ENCODE measurements around the gene CPO.

Gene CPO

DNA sequence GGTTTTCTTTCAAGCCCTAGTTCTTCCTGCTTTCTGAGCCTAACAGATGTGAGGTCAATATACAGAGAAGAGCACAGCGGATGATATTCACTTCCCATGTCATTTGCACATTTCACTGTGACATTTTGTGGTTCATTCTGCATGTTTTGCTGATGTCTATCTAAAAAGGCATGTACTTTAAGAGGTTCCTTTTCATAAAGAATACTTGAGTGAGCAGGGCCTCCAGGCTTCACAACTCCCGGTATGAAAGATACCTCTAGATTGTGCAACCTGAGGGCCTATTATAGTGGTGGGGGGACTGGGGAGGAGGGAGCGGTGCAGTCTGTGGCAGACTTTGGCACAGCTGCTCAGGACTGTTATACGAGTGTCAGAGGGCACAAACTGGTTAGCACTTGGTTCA, 54.6 kb downstream of the CPO start:
- TF ChIP-seq, protein P1, sequence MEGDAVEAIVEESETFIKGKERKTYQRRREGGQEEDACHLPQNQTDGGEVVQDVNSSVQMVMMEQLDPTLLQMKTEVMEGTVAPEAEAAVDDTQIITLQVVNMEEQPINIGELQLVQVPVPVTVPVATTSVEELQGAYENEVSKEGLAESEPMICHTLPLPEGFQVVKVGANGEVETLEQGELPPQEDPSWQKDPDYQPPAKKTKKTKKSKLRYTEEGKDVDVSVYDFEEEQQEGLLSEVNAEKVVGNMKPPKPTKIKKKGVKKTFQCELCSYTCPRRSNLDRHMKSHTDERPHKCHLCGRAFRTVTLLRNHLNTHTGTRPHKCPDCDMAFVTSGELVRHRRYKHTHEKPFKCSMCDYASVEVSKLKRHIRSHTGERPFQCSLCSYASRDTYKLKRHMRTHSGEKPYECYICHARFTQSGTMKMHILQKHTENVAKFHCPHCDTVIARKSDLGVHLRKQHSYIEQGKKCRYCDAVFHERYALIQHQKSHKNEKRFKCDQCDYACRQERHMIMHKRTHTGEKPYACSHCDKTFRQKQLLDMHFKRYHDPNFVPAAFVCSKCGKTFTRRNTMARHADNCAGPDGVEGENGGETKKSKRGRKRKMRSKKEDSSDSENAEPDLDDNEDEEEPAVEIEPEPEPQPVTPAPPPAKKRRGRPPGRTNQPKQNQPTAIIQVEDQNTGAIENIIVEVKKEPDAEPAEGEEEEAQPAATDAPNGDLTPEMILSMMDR (IDR thresholded peaks at IDR 0.05): no peak

DNA sequence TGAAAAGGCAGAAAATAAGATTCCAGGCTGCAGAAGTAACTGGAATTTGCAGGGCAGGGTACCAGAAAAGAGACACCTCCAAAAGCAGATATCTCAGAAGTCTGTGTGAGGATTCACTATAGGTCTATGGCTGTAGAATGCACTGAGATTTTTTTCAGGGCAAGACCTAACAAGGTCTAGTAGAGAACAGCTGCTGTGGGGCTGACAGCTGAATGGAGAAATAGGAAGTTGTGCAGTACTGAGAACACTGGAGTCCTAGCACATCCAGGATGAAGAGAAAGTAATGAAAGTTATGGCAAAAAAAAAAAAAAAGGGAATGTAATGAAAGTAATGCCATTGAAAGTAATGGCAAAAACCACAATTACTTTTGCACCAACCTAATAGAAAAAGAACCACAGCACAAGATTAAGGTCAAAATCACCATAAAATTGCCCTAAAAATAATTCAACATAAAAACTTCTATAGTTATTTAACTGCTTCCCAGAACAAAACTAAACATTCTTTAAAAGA, 57.3 kb downstream of the CPO start:
- TF ChIP-seq, protein P1 (IDR thresholded peaks at IDR 0.05): no peak

DNA sequence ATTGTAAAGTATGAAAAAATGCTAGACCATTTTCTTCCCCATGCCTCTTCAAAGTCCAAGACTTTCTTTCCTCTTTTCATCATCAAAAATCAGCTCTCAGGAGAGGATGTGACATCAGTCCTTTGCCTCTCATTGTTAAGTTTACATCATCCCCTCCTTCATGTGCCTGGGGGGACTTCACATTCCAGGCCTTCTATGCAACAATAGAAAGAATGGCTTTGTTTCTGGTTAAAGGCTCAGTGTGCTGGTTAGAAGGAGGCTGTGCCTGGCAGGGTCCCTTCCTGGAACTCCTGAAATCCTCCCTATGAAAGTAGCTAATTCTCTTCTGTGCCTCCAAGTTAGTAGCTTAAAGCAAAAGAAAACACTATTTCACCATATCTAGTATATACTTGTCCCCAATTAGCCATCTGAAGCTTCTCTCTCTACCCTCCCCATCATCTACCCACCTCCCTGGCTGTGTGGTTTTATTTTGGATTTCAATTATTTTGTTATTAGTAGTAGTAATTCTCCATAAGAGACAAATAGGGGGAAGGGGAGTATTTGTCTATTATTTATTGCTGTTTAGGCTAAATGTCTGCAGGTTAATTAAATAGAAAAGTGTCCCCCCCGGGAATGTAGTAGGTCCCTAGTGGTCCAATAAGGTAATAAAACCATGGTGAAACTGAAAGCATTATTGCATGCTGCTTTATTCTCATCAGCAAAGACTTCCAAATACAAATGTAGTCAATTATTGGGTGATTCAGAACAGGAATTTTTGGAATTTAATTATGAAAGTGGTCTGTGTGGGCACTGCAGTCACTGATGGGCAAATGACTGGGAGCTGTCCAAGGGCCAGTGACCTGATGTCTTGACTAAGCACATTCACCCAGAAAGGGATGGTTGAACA, 69.0 kb downstream of the CPO start:
- TF ChIP-seq, protein P1 (IDR thresholded peaks at IDR 0.05): no peak

DNA sequence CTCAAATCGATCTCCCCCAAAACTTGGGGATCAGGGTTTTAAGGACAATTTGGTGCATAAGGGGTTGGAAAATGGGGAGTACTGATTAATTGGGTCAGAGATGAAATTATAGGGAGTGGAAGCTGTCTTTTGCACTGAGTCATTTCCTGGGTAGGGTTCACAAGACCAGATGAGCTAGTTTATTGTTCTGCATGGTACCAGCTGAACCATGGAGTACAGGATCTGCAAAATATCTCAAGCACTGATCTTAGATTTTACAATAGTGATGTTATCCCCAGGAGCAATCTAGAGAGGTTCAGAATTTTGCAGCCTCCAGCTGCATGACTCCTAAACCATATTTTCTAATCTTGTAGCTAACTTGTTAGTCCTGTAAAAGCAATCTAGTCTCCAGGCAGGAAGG, 73.1 kb downstream of the CPO start:
- TF ChIP-seq, protein P1 (IDR thresholded peaks at IDR 0.05): no peak

DNA sequence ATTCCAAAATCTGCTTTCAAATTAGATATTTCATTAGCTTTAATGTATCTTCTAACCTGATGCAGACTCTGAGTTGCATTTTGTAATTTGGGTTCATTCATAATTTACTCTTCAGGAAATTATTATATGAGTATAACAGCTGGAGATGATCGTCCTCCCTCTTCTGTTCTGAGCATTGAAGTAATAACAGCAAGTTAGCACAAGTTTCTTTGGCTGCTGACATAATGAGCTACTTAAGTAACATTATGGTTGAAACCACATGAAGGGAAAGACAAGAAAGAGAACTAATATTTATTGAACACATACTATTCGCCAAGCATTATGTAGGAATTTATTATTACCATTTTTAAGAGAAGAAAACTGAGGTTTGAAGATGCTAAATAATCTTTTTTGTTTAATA, 75.1 kb downstream of the CPO start:
- TF ChIP-seq, protein P1 (IDR thresholded peaks at IDR 0.05): no peak

DNA sequence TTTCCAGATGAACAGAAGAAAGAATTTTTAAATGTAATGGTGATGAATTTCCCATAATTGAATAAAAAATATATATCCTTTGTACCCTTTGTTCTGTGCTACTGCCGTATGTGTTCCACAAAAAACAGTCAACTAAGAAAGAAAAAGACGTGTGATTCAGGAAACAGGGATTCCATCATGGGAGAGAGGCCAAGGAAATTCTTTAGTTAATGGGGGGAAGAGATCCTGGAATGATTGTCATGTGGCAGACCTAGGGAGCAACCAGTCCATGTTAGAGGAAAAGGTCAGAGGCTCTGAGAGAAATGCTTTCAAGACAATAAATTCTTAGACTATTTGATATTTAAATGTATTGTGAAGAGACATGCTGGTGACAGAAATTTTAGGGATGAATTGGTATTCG, 76.6 kb downstream of the CPO start:
- TF ChIP-seq, protein P1 (IDR thresholded peaks at IDR 0.05): no peak
